ENCODE data around the gene AGXT. TPM values are rescaled to one million over a fixed set of nuclear protein-coding genes. Genes with fewer than 3 reads are reported as not detected.

Gene AGXT
- total and polyA plus RNA-seq, 12 donors = 0.09 TPM; not detected in 11

- Histone ChIP-seq H3K27ac (no peak overlapping the region), H3K27me3 (peaks cover 0 to 30% (median 0%) of the 10 kb centered on the region in 7 donors), H3K4me1 (no peaks in the 10 kb centered on the region), H3K4me3 (no peak overlapping the region), H3K36me3 (no peaks in the 10 kb centered on the region), H3K9me3 (no peaks in the 10 kb centered on the region)
- ATAC-seq (no peak), DNase-seq (no peak)
- no peak for TF ChIP-seq CTCF (IDR thresholded peaks at IDR 0.05)
- WGBS, 2 donors = 87 to 90% methylated on average over 25 of the region's 25 CpGs
- intact Hi-C loops (cut with DNase I) = no loop called here
Measured at GRCh38 chr2:240869109-240869955, 708 bp downstream of the AGXT start.

GRCh38 chr2:240869956-240870875, 1.6 kb downstream of the AGXT start:
- ATAC-seq (no peak), DNase-seq (no peak)
- H3K27ac ChIP-seq = no peak overlapping the region
- no peak overlapping the region for H3K4me3 ChIP-seq
- no peaks in the 10 kb centered on the region for H3K4me1 ChIP-seq
- intact Hi-C loops (cut with DNase I) = loop anchor here in 1 of 10 donors (10.0 kb wide), 1 partner anchor 595 kb away; no protein-coding TSS in a partner anchor
- no peak for TF ChIP-seq CTCF (IDR thresholded peaks at IDR 0.05)
- WGBS, 2 donors = 81 to 86% methylated on average over 15 of the region's 15 CpGs
- no peaks in the 10 kb centered on the region for H3K36me3 ChIP-seq
- H3K9me3 ChIP-seq = no peaks in the 10 kb centered on the region
- peaks cover 0 to 30% (median 0%) of the 10 kb centered on the region in 7 donors for H3K27me3 ChIP-seq

GRCh38 chr2:240871071-240871958, 2.7 kb downstream of the AGXT start:
- peaks cover 0 to 19% (median 0%) of the 10 kb centered on the region in 7 donors for H3K27me3 ChIP-seq
- TF ChIP-seq CTCF (IDR thresholded peaks at IDR 0.05) = no peak
- no peak for ATAC-seq
- H3K27ac ChIP-seq = no peak overlapping the region
- no peak for DNase-seq
- H3K9me3 ChIP-seq = no peaks in the 10 kb centered on the region
- no peaks in the 10 kb centered on the region for H3K36me3 ChIP-seq
- intact Hi-C loops (cut with DNase I) = loop anchor here in 1 of 10 donors (10.0 kb wide), 1 partner anchor 593 kb away; no protein-coding TSS in a partner anchor
- H3K4me1 ChIP-seq = no peaks in the 10 kb centered on the region
- 82 to 84% methylated on average over 16 of the region's 16 CpGs for WGBS, 2 donors
- no peak overlapping the region for H3K4me3 ChIP-seq
